HCT116 (cell line): Measurements from ENCODE around the gene IL9. TPM values are rescaled to one million over a fixed set of nuclear protein-coding genes. Genes with fewer than 3 reads are reported as not detected.

ENCODE experiments used
- ATAC-seq: fragments of 200-7000 bp; cut with Tn5 transposase; 2 replicates; pipeline ENCODE4 v1.9.1; 2020; ENCODE audit warnings: mild to moderate bottlenecking, moderate library complexity
- BruUV-seq: library from RNA; stranded (reverse); fragments of 400-500 nt; replicated peaks from 2 replicates; lab custom pipeline; 2021; lab: Mats Ljungman, UMichigan
- CTCF ChIA-PET: fragments of 300-600 bp; sonication (Branson Sonifier 250); formaldehyde crosslinking; loops from one replicate; lab custom pipeline; 2021; ENCODE audit warnings: antibody characterized with exemption; lab: Charles Lee
- POLR2A ChIA-PET: fragments of 300-600, 350-600 bp; sonication (Branson Sonifier 250); formaldehyde crosslinking; loops from one replicate; lab custom pipeline; 2021; ENCODE audit warnings: antibody characterized with exemption; lab: Charles Lee
- RAD21 ChIA-PET, 2 experiments: fragments of 300-600 bp; sonication (Branson Sonifier 250); formaldehyde crosslinking; loops; one replicate each; lab custom pipeline; 2023; ENCODE audit warnings: low total read pairs in 2 of 2; ENCODE audit not compliant: uncharacterized antibody in 2 of 2, unreplicated experiment in 2 of 2, low non-redundant PET in 1 of 2; lab: Charles Lee
- DNase-seq: peaks from one replicate; pipeline ENCODE4 v3.0.0-alpha.2; 2010; ENCODE audit warnings: low read depth, low spot score
- H2AFZ ChIP-seq: fragments of 200-600 bp; shearing (Covaris generic), sonication (generic); 2 replicates; pipeline ENCODE4 v1.6.1; 2017; ENCODE audit warnings: low read depth, mixed run types, mixed read lengths, antibody characterized with exemption, low read length; ENCODE audit not compliant: poor library complexity, severe bottlenecking
- H3K27ac ChIP-seq: 2 replicates; pipeline ENCODE4 v1.5.1; 2012; ENCODE audit warnings: low read depth, low read length
- H3K27me3 ChIP-seq: fragments of 200-600 bp; sonication (generic); 2 replicates; pipeline ENCODE4 v1.6.1; 2016; ENCODE audit warnings: mixed run types, low read length, mixed read lengths; ENCODE audit not compliant: insufficient read depth
- H3K36me3 ChIP-seq, 2 experiments: fragments of 200-500 bp in 1 of 2; fragments of 200-600 bp in 1 of 2; sonication (Bioruptor generic) in 1 of 2; sonication (generic) in 1 of 2; 2 replicates each; pipeline versions ENCODE4 v1.5.1 to v1.6.1; 2014 to 2016; ENCODE audit warnings: low read length in 2 of 2, inconsistent platforms in 1 of 2, mixed read lengths in 1 of 2, mixed run types in 1 of 2; ENCODE audit not compliant: insufficient read depth in 2 of 2, control insufficient read depth in 1 of 2
- H3K4me1 ChIP-seq, 2 experiments: fragments of 200-600 bp in 1 of 2; sonication (generic) in 1 of 2; 2 replicates each; pipeline versions ENCODE4 v1.5.1 to v1.6.1; 2012 to 2017; ENCODE audit warnings: low read length in 2 of 2, inconsistent platforms in 1 of 2, mild to moderate bottlenecking in 1 of 2, mixed read lengths in 1 of 2, mixed run types in 1 of 2, moderate library complexity in 1 of 2; ENCODE audit not compliant: insufficient read depth in 2 of 2, control insufficient read depth in 1 of 2
- H3K4me2 ChIP-seq: fragments of 200-600 bp; sonication (generic); 2 replicates; pipeline ENCODE4 v1.6.1; 2017; ENCODE audit warnings: mixed run types, low read length, mixed read lengths
- H3K4me3 ChIP-seq, 2 experiments: fragments of 200-600 bp in 1 of 2; sonication (generic) in 1 of 2; replicated peaks in 1 of 2; 2 replicates each; pipeline ENCODE4 v1.5.1; 2011 to 2016; ENCODE audit warnings: low read length in 2 of 2, control low read depth in 1 of 2, low read depth in 1 of 2, mild to moderate bottlenecking in 1 of 2, mixed read lengths in 1 of 2, mixed run types in 1 of 2
- H3K79me2 ChIP-seq: fragments of 200-600 bp; sonication (generic); 2 replicates; pipeline ENCODE4 v1.6.1; 2017; ENCODE audit warnings: mild to moderate bottlenecking, mixed run types, low read length, moderate library complexity, mixed read lengths; ENCODE audit not compliant: insufficient read depth
- H3K9ac ChIP-seq: fragments of 200-600 bp; sonication (generic); 2 replicates; pipeline ENCODE4 v1.6.1; 2016; ENCODE audit warnings: low read length, mixed read lengths
- H3K9me2 ChIP-seq: fragments of 200-600 bp; sonication (generic), shearing (Covaris generic); 2 replicates; pipeline ENCODE4 v1.6.1; 2017; ENCODE audit warnings: mixed run types, mild to moderate bottlenecking, moderate library complexity; ENCODE audit not compliant: insufficient read depth
- H3K9me3 ChIP-seq, 2 experiments: fragments of 200-500 bp in 1 of 2; fragments of 200-600 bp in 1 of 2; sonication (Bioruptor generic) in 1 of 2; sonication (generic) in 1 of 2; 2 replicates each; pipeline ENCODE4 v1.6.1; 2014 to 2017; ENCODE audit warnings: low read length in 2 of 2, mixed read lengths in 2 of 2, inconsistent platforms in 1 of 2, low read depth in 1 of 2, mild to moderate bottlenecking in 1 of 2, mixed run types in 1 of 2, moderate library complexity in 1 of 2; ENCODE audit not compliant: control insufficient read depth in 1 of 2, insufficient read depth in 1 of 2
- H4K20me1 ChIP-seq: fragments of 200-600 bp; sonication (generic), shearing (Covaris generic); 2 replicates; pipeline ENCODE4 v1.6.1; 2017; ENCODE audit warnings: mixed run types, mild to moderate bottlenecking, moderate library complexity; ENCODE audit not compliant: insufficient read depth
- CEBPB ChIP-seq: IDR thresholded peaks from 2 replicates; pipeline ENCODE4 v1.6.1; 2012; ENCODE audit warnings: low read depth
- CTCF ChIP-seq, 3 experiments: fragments of 200-600 bp in 1 of 3; sonication (generic) in 1 of 3; IDR thresholded peaks in 2 of 3; conservative IDR thresholded peaks in 1 of 3; 2 replicates each; pipeline ENCODE4 v1.5.1; 2012 to 2017; ENCODE audit warnings: low read depth in 2 of 3, low read length in 2 of 3, antibody characterized with exemption in 1 of 3, borderline replicate concordance in 1 of 3, control low read depth in 1 of 3, mild to moderate bottlenecking in 1 of 3, mixed read lengths in 1 of 3, mixed run types in 1 of 3, moderate library complexity in 1 of 3; ENCODE audit not compliant: insufficient read depth in 1 of 3
- EGR1 ChIP-seq: IDR thresholded peaks from 2 replicates; pipeline ENCODE4 v1.6.1; 2012; ENCODE audit warnings: low read depth
- EZH2phosphoT487 ChIP-seq: fragments of 200-600 bp; IDR thresholded peaks from 2 replicates; pipeline ENCODE4 v1.6.1; 2018; ENCODE audit warnings: antibody characterized with exemption, borderline replicate concordance
- MAX ChIP-seq: IDR thresholded peaks from 2 replicates; pipeline ENCODE4 v1.6.1; 2012
- POLR2A ChIP-seq: IDR thresholded peaks from 2 replicates; pipeline ENCODE4 v1.7.0; 2011; ENCODE audit warnings: borderline replicate concordance; ENCODE audit not compliant: insufficient read depth, insufficient read length; ENCODE audit errors: extremely low read depth
- SRF ChIP-seq: IDR thresholded peaks from 2 replicates; pipeline ENCODE4 v1.6.1; 2012; ENCODE audit warnings: low read depth
- TCF7L2 ChIP-seq: IDR thresholded peaks from 2 replicates; pipeline ENCODE4 v1.7.0; 2011; ENCODE audit warnings: borderline replicate concordance, inconsistent platforms; ENCODE audit not compliant: insufficient read depth, insufficient read length; ENCODE audit errors: extremely low read depth
- YY1 ChIP-seq: IDR thresholded peaks from 2 replicates; pipeline ENCODE4 v1.6.1; 2011; ENCODE audit warnings: low read length, low read depth, moderate library complexity, mild to moderate bottlenecking; ENCODE audit not compliant: insufficient replicate concordance; ENCODE audit errors: extremely low read depth
- ZBTB33 ChIP-seq: IDR thresholded peaks from 2 replicates; pipeline ENCODE4 v1.6.1; 2011; ENCODE audit warnings: mild to moderate bottlenecking, low read length, moderate library complexity; ENCODE audit not compliant: insufficient replicate concordance; ENCODE audit errors: extremely low read depth
- ZFX ChIP-seq: fragments of 450-650 bp; IDR thresholded peaks from 2 replicates; pipeline ENCODE4 v1.6.1; 2017
- ZNF274 ChIP-seq: fragments of 200-500 bp; sonication (Bioruptor generic); IDR thresholded peaks from 2 replicates; pipeline ENCODE4 v1.6.1; 2014; ENCODE audit warnings: mild to moderate bottlenecking, low read depth, low read length, inconsistent platforms
- intact Hi-C: fragments of 100-400 bp; cut with micrococcal nuclease; formaldehyde crosslinking; loops from 2 replicates; pipeline ENCODE4 v1.10.0; 2022
- total RNA-seq: library from RNA; stranded (reverse); gene quantifications from one replicate; pipeline ENCODE4 v1.2.1, GENCODE V29; 2021; ENCODE audit not compliant: unreplicated experiment

Gene IL9
- total RNA-seq, 1 experiment from 2014 or later: not detected

GRCh38 chr5:135944564-135944963, 48.9 kb upstream of the IL9 start:
- H4K20me1 ChIP-seq: no peaks in the 10 kb centered on the region
- no peak overlapping the region for H3K27ac ChIP-seq
- intact Hi-C loops: loop anchor here (10.0 kb wide), 1 partner anchor 270 kb away; no protein-coding TSS in a partner anchor
- no peaks in the 10 kb centered on the region for H3K9me2 ChIP-seq
- DNase-seq (no peak), ATAC-seq (no peak)
- no peaks in the 10 kb centered on the region for H3K36me3 ChIP-seq
- H3K27me3 ChIP-seq: peaks cover 27% of the 10 kb centered on the region
- ChIA-PET CTCF (interaction anchor here (1.2 to 1.5 kb wide), 2 partner anchors 33 to 113 kb away, joined by 4 to 8 read pairs; no protein-coding TSS in a partner anchor), POLR2A (no interaction called here), RAD21 (no interaction called here)
- TF ChIP-seq ZFX (no peak), ZNF274 (no peak), ZBTB33 (no peak), CEBPB (no peak), EZH2phosphoT487 (no peak), TCF7L2 (no peak), CTCF (IDR thresholded peaks at IDR 0.05 in 2 of 3, conservative IDR thresholded peaks at IDR 0.05 in 1 of 3; ENCODE audit: borderline replicate concordance in 1 of 3, insufficient read depth in 1 of 3, low read depth in 2 of 3, low read length in 2 of 3) (no peak), SRF (no peak), MAX (no peak), POLR2A (no peak), YY1 (no peak), EGR1 (no peak)
- no peaks in the 10 kb centered on the region for H3K79me2 ChIP-seq
- H3K9me3 ChIP-seq: no peaks in the 10 kb centered on the region
- BruUV-seq: no TSS peak
- H3K9ac ChIP-seq: no peak overlapping the region
- no peak overlapping the region for H3K4me2 ChIP-seq
- peak overlapping the region; percentile 24 for H2AFZ ChIP-seq
- H3K4me3 ChIP-seq: no peak overlapping the region
- H3K4me1 ChIP-seq: no peaks in the 10 kb centered on the region
